ENCODE results near the gene FZD10. TPM values are rescaled to one million over a fixed set of nuclear protein-coding genes. Genes with fewer than 3 reads are reported as not detected.

FZD10 gene
- total RNA-seq, 3 donors from 2014 or later (not counting 1 experiment from before 2014, with no cell fraction given) = not detected

DNA sequence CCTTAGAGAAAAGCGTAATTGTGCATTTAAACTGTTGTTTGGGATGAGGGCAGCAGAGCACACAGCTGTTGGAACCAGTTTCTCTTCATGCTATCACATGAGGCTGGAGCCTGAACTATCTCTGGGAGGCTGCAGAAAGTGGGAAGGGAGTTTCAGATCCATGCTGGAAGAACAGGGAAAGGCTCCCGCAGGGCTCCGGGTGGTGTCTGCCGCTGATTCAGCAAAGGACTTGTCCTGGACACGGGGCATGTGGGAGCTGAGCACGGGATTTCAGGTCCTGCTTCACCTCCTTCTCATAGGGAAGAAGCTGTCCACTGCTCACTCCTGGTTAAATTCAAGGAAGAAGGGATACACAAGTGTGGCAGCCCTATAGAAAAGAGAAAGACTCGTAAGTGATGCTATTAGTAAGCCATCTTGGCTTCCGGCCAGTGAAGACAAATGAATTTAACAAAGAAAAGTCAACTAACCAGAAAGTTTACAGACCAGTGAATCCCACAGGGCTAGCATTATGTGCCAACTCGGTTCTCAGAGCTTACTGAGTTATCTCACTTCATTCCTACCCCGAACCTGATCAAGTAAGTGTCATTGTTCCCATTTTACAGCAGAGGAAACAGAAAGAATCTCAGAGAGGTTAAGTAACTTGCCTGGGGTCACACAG, 6.7 kb upstream of the FZD10 start:
- Histone ChIP-seq H3K4me1 (ENCODE audit: control insufficient read depth, insufficient read depth, low read length) (no peaks in the 10 kb centered on the region), H3K27ac (ENCODE audit: low read length) (no peak overlapping the region), H3K27me3 (ENCODE audit: control insufficient read depth, insufficient read depth, low read length) (peaks cover 12% of the 10 kb centered on the region), H3K36me3 (ENCODE audit: control insufficient read depth, insufficient read depth, low read length) (no peaks in the 10 kb centered on the region), H3K9me3 (ENCODE audit: control insufficient read depth, insufficient read depth, low read length) (no peaks in the 10 kb centered on the region), H3K4me3 (ENCODE audit: low read length) (no peak overlapping the region)
- intact Hi-C loops (cut with micrococcal nuclease) = no loop called here
- Mint-ChIP-seq H3K36me3 (no peaks in the 10 kb centered on the region), H3K4me3 (no peak overlapping the region), H3K27me3 (ENCODE audit: low read depth in 2 of 2) (peaks cover 11 to 20% of the 10 kb centered on the region in 2 donors), H3K27ac (no peak overlapping the region), H3K4me1 (no peaks in the 10 kb centered on the region), H3K9me3 (no peaks in the 10 kb centered on the region)
- DNase-seq = no peak
- no peak for ATAC-seq
- WGBS (ENCODE audit: insufficient coverage) = 85% methylated on average over 10 of the region's 10 CpGs
- TF ChIP-seq, protein P1, sequence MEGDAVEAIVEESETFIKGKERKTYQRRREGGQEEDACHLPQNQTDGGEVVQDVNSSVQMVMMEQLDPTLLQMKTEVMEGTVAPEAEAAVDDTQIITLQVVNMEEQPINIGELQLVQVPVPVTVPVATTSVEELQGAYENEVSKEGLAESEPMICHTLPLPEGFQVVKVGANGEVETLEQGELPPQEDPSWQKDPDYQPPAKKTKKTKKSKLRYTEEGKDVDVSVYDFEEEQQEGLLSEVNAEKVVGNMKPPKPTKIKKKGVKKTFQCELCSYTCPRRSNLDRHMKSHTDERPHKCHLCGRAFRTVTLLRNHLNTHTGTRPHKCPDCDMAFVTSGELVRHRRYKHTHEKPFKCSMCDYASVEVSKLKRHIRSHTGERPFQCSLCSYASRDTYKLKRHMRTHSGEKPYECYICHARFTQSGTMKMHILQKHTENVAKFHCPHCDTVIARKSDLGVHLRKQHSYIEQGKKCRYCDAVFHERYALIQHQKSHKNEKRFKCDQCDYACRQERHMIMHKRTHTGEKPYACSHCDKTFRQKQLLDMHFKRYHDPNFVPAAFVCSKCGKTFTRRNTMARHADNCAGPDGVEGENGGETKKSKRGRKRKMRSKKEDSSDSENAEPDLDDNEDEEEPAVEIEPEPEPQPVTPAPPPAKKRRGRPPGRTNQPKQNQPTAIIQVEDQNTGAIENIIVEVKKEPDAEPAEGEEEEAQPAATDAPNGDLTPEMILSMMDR (IDR thresholded peaks at IDR 0.05) = no peak

DNA sequence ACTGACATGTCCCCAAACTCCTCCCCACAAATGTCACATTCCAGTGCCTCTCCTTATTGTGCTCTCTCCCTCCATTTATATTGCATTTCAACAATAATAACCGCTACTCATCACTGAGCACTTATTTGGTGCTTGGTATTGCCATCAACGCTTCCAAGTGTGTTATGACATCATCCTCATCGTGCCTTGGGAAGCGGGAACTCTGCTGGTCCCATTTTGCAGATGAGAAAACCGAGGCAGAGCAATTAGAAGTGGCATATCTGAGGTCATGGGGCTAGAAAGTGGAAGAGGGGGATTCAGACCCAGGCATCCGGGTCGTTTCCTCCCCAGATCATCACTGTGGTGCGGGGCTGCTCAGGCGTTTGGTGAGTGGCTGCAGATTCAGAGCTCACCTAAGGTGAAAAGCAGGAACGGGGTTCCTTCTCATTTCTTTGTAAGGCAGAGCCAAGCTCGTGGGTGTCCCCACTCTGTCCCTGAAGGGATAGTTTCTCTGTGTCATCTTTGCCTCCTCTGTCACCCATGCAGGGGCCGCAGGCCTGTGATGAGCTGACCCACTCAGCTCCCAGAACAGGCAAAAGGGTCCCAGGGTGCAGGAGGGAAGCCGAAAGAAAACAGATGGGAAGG, 5.5 kb upstream of the FZD10 start:
- Histone ChIP-seq H3K4me3 (ENCODE audit: low read length) (no peak overlapping the region), H3K9me3 (ENCODE audit: control insufficient read depth, insufficient read depth, low read length) (no peaks in the 10 kb centered on the region), H3K27me3 (ENCODE audit: control insufficient read depth, insufficient read depth, low read length) (peaks cover 19% of the 10 kb centered on the region), H3K36me3 (ENCODE audit: control insufficient read depth, insufficient read depth, low read length) (no peaks in the 10 kb centered on the region), H3K27ac (ENCODE audit: low read length) (no peak overlapping the region), H3K4me1 (ENCODE audit: control insufficient read depth, insufficient read depth, low read length) (peaks cover 4% of the 10 kb centered on the region)
- DNase-seq = no peak
- Mint-ChIP-seq H3K36me3 (no peaks in the 10 kb centered on the region), H3K27ac (no peak overlapping the region), H3K9me3 (no peaks in the 10 kb centered on the region), H3K4me1 (no peaks in the 10 kb centered on the region), H3K27me3 (ENCODE audit: low read depth in 2 of 2) (peaks cover 11 to 20% of the 10 kb centered on the region in 2 donors), H3K4me3 (no peak overlapping the region)
- intact Hi-C loops (cut with micrococcal nuclease) = no loop called here
- ATAC-seq = no peak
- 69% methylated on average over 13 of the region's 13 CpGs for WGBS (ENCODE audit: insufficient coverage)
- TF ChIP-seq, protein P1 (IDR thresholded peaks at IDR 0.05) = no peak

- no peaks in the 10 kb centered on the region for H3K36me3 ChIP-seq (ENCODE audit: control insufficient read depth, insufficient read depth, low read length)
- Mint-ChIP-seq H3K9me3 (no peaks in the 10 kb centered on the region), H3K27ac (no peak overlapping the region), H3K4me3 (no peak overlapping the region), H3K4me1 (no peaks in the 10 kb centered on the region), H3K36me3 (no peaks in the 10 kb centered on the region), H3K27me3 (ENCODE audit: low read depth in 2 of 2) (peaks cover 15 to 22% of the 10 kb centered on the region in 2 donors)
- DNase-seq (no peak), ATAC-seq (no peak)
- intact Hi-C loops (cut with micrococcal nuclease) = no loop called here
- peaks cover 4% of the 10 kb centered on the region for H3K4me1 ChIP-seq (ENCODE audit: control insufficient read depth, insufficient read depth, low read length)
- no peaks in the 10 kb centered on the region for H3K9me3 ChIP-seq (ENCODE audit: control insufficient read depth, insufficient read depth, low read length)
- 19% methylated on average over 15 of the region's 15 CpGs for WGBS (ENCODE audit: insufficient coverage)
- peaks cover 21% of the 10 kb centered on the region for H3K27me3 ChIP-seq (ENCODE audit: control insufficient read depth, insufficient read depth, low read length)
- no peak overlapping the region for H3K27ac ChIP-seq (ENCODE audit: low read length)
- TF ChIP-seq, protein P1 (IDR thresholded peaks at IDR 0.05) = no peak
- H3K4me3 ChIP-seq (ENCODE audit: low read length) = no peak overlapping the region
These were observed 4.1 kb upstream of the FZD10 start for GRCh38 chr12:130157998-130158753.
